Adrenal gland (tissue), 12 donors: Measurements from ENCODE around the gene MAD1L1. TPM values are rescaled to one million over a fixed set of nuclear protein-coding genes. Genes with fewer than 3 reads are reported as not detected.

Experiments
- DNase-seq, 7 donors: peaks; one replicate each; pipeline ENCODE4 v3.0.0-alpha.2; 2019 to 2020
- H3K27ac ChIP-seq, 5 donors: fragments of 200-600 bp; sonication (generic) in 4 of 5; 1 replicate in 3 of 5; 2 replicates in 2 of 5; pipeline versions ENCODE4 v1.5.1 to v1.8.0; 2016 to 2020; ENCODE audit warnings: mild to moderate bottlenecking in 1 of 5
- H3K27me3 ChIP-seq: fragments of 200-600 bp; 2 replicates; pipeline ENCODE4 v1.8.0; 2021
- H3K36me3 ChIP-seq, 2 donors: fragments of 200-600 bp; replicated peaks in 1 of 2; 1 replicate in 1 of 2; 2 replicates in 1 of 2; pipeline versions ENCODE4 v1.5.1 to v1.8.0; 2018 to 2022
- H3K4me1 ChIP-seq, 2 donors: fragments of 200-600 bp; replicated peaks in 1 of 2; 1 replicate in 1 of 2; 2 replicates in 1 of 2; pipeline versions ENCODE4 v1.5.1 to v1.8.0; 2018 to 2021
- H3K4me3 ChIP-seq, 4 donors: fragments of 200-600 bp; sonication (generic) in 3 of 4; one replicate each; pipeline ENCODE4 v1.5.1; 2016 to 2018
- H3K9me3 ChIP-seq, 3 donors: fragments of 200-600 bp; sonication (generic) in 1 of 3; replicated peaks in 1 of 3; 1 replicate in 2 of 3; 2 replicates in 1 of 3; pipeline versions ENCODE4 v1.5.1 to v1.8.0; 2016 to 2021
- CTCF ChIP-seq, 6 experiments: fragments of 450-650 bp in 4 of 6; fragments of 200-600 bp in 2 of 6; sonication (generic) in 1 of 6; IDR thresholded peaks; 1 replicate in 5 of 6; 2 replicates in 1 of 6; pipeline versions ENCODE4 v1.5.1 to v1.8.0; 2016 to 2021; ENCODE audit warnings: antibody characterized with exemption in 6 of 6, mild to moderate bottlenecking in 2 of 6, moderate library complexity in 1 of 6
- POLR2A ChIP-seq, 2 donors: fragments of 450-650 bp; IDR thresholded peaks; one replicate each; pipeline ENCODE4 v1.6.1; 2017; ENCODE audit warnings: antibody characterized with exemption in 2 of 2, mild to moderate bottlenecking in 2 of 2, moderate library complexity in 1 of 2
- WGBS, 4 donors: extraction: QIAGEN DNeasy Blood & Tissue Kit in 2 of 4; methylation state at CpG; one replicate each; pipeline versions ENCODE4 v1.1.5 to v1.1.7; 2013 to 2017; 5-methylcytosine and 5-hydroxymethylcytosine counted together
- intact Hi-C, 2 donors: fragments of 100-400 bp; cut with DNase I; formaldehyde crosslinking; loops; one replicate each; pipeline versions ENCODE4 v1.14.1 to v1.15.0; 2022 to 2023
- polyA plus RNA-seq, 3 donors: library from polyadenylated mRNA; stranded (reverse); fragments of 200-250 nt in 2 of 3; fragments of 350-450 nt in 1 of 3; fragmentation: Illumina TruSeq in 1 of 3; extraction: RNeasy Lipid Tissue Mini Kit (QIAGEN cat#74804) in 1 of 3; gene quantifications; one replicate each; pipeline ENCODE4 v1.2.3, GENCODE V29; 2013 to 2014
- total RNA-seq, 9 donors: library from RNA; depleted of rRNA in 4 of 9; stranded (reverse); fragments of >200 nt in 4 of 9; fragments of 120-200 nt in 1 of 9; fragmentation: NEBNext Ultra II Directional in 1 of 9; extraction: Animal tissue kit (Norgen Biotek cat#: 25700) in 1 of 9; gene quantifications; one replicate each; pipeline versions ENCODE4 v1.1.0 to v1.2.4, GENCODE V29; 2013 to 2023
- donor health status: healthy with polysubstance abuse.
- donor health status: Bipolar disorder and iron deficiency.
- donor health status: DM: yes; HTN: yes; CAD: no.
- donor health status: DM: no; HTN: no; CAD: no.
- donor health status: DM: no; HTN: no; CAD: no.
- donor health status: DM: yes; HTN: yes; CAD: no.

Gene MAD1L1
- total and polyA plus RNA-seq, 12 donors = 6.7 to 87.7 (median 28.9) TPM

GRCh38 chr7:2093843-2094220 is 138.9 kb downstream of the MAD1L1 start:
- no peaks in the 10 kb centered on the region for H3K4me1 ChIP-seq
- intact Hi-C loops = loop anchor here in 1 of 2 donors (10.0 kb wide), 1 partner anchor 219 kb away; no protein-coding TSS in a partner anchor
- no peaks in the 10 kb centered on the region for H3K9me3 ChIP-seq
- 89 to 98% (median 96%) methylated on average over 5 to 13 of the region's 13 CpGs for WGBS, 4 donors
- TF ChIP-seq CTCF (IDR thresholded peaks at IDR 0.05) = no peak
- TF ChIP-seq POLR2A (IDR thresholded peaks at IDR 0.05) = no peak
- no peaks in the 10 kb centered on the region for H3K36me3 ChIP-seq
- H3K27ac ChIP-seq = no peak overlapping the region
- no peaks in the 10 kb centered on the region for H3K27me3 ChIP-seq
- no peak overlapping the region for H3K4me3 ChIP-seq
- DNase-seq = no peak

GRCh38 chr7:2093215-2093842 is 139.4 kb downstream of the MAD1L1 start:
- WGBS, 4 donors = 84 to 89% (median 84%) methylated on average over 15 of the region's 15 CpGs
- intact Hi-C loops = loop anchor here in 1 of 2 donors (10.0 kb wide), 1 partner anchor 219 kb away; no protein-coding TSS in a partner anchor
- Histone ChIP-seq H3K27me3 (no peaks in the 10 kb centered on the region), H3K36me3 (no peaks in the 10 kb centered on the region), H3K4me1 (no peaks in the 10 kb centered on the region), H3K4me3 (no peak overlapping the region), H3K9me3 (no peaks in the 10 kb centered on the region), H3K27ac (no peak overlapping the region)
- TF ChIP-seq POLR2A (IDR thresholded peaks at IDR 0.05) (no peak), CTCF (IDR thresholded peaks at IDR 0.05) (no peak)
- no peak for DNase-seq

- Histone ChIP-seq H3K27ac (no peak overlapping the region), H3K27me3 (no peaks in the 10 kb centered on the region), H3K4me1 (no peaks in the 10 kb centered on the region), H3K9me3 (no peaks in the 10 kb centered on the region), H3K4me3 (no peak overlapping the region), H3K36me3 (no peaks in the 10 kb centered on the region)
- WGBS, 4 donors = 95 to 98% (median 98%) methylated on average over 8 of the region's 8 CpGs
- intact Hi-C loops = loop anchor here in 1 of 2 donors (10.0 kb wide), 1 partner anchor 217 kb away; no protein-coding TSS in a partner anchor
- no peak for DNase-seq
- TF ChIP-seq POLR2A (IDR thresholded peaks at IDR 0.05) = no peak
Observed at GRCh38 chr7:2092279-2092678, 140.5 kb downstream of the MAD1L1 start.

GRCh38 chr7:2090526-2091520 is 141.9 kb downstream of the MAD1L1 start:
- Histone ChIP-seq H3K27me3 (no peaks in the 10 kb centered on the region), H3K4me1 (no peaks in the 10 kb centered on the region), H3K4me3 (no peak overlapping the region), H3K36me3 (no peaks in the 10 kb centered on the region), H3K27ac (no peak overlapping the region), H3K9me3 (no peaks in the 10 kb centered on the region)
- no peak for DNase-seq
- intact Hi-C loops = loop anchor here in 1 of 2 donors (10.0 kb wide), 1 partner anchor 216 kb away; no protein-coding TSS in a partner anchor
- no peak for TF ChIP-seq POLR2A (IDR thresholded peaks at IDR 0.05)
- TF ChIP-seq CTCF (IDR thresholded peaks at IDR 0.05) = no peak
- 95 to 96% (median 96%) methylated on average over 24 to 29 of the region's 29 CpGs for WGBS, 4 donors
